Effector CD4-positive, alpha-beta T cell (primary cell): Measurements from ENCODE around the gene FOXE3.

Experiments
- DNase-seq: peaks from one replicate; pipeline ENCODE4 v3.0.0-alpha.2; 2020

Gene FOXE3

DNA sequence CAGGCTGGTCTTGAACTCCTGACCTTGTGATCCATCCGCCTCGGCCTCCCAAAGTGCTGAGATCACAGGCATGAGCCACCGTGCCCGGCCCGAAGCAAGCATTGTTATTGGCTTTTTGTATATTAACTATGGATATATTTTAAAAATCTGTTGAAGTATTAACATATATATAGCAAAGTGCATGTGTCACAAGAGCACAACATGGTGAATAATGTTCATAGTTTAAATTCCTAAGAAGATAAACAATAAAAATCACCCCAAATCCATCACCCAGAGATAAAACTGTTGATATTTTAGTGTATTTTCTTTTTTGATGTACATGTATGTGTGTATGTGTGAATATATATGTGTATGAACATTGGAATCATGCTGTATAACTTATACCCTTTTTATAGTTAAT is 9.1 kb upstream of the FOXE3 start:
- DNase-seq, result no peak

DNA sequence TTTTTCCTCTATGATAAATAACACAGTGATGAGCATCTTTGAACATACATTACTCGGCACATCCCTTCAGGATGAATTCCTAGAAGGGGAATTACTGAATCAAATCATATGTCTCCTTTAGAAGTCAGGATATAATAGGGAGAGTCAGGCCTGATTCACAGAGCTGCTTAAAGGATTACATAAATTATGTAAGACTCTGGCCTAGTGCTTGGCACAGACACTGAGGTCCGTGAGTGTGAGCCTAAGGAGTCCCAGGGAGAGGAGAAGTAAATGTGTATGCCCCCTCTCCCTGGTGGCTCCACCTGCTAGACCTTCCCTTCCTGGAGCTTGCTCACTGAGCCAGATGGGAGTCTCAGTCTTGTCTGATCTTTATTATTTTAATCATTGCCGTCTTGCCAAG is 8.6 kb upstream of the FOXE3 start:
- no peak for DNase-seq

DNA sequence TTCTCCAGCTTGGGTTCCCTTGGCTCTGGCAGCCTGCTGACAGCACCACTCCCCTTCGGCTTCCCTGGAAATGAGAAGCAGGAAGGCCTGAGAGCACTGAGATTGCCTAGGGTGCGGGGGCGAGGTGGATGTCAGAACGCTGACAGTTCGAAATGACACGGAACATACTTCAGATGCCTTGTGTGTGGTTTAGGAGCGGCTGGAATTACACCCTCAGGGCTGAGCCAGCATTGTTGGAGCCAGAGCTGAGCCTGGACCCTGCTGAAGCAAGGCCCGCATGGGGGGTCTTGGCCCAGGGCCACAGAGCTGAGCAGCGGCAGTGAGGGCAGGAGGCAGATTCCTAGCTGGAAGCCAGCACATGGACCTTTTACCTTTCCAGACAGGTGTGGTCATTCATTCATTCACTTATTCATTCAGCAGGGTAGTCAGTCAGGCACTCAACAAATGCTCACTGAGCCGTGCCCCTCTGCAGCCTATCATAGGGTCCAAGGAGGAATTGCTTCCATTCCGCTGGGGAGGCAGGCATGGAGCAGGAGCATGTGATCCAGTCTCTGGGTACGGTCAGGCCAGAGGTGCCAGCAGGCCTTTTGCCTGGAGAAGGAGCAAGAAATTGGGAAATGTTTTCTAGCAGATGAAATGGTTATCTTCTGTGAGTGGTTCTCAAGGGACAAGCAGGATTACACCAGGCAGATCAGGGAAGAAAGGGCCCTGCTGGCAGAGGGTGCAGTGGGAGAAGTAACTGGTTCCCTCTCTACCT is 6.6 kb upstream of the FOXE3 start:
- DNase-seq, result no peak

DNA sequence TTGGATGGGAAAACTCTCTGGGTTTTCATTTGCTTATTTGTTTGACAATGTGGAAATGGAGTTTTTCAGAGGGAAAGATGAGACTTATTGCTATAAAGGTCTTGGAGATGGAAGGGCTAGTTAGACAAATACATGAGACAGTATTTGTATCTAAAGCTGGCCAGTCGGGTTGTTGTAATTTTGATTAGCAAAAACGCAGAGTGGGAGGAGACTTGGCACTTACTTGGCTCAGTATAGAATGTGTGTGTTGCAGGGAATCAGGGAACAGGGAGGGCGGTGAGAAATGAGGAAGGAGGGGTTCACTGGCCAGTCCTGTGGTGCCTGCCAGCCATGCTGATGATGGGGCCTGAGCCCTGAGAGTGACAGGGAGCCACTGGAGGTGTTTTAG is 6.0 kb upstream of the FOXE3 start:
- no peak for DNase-seq

DNA sequence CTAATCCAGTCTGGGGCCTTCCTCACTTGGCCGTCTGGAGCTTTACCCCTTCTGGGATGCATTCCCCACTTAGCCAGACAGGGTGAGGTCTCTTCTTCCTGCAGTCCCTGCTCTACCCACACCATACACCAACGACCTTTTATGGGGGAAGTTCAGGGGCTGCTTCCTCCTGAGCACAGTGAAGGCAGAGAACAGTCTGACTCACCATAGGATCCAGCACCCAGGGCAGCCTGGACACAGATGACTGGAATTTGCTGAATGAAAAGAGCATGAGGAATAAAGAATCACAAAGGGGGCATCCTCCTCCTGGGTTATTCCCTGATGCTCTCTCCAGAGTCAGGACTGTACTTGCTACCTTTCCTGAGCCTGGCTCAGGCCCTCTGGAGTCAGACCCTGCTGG is 4.6 kb upstream of the FOXE3 start:
- no peak for DNase-seq

DNA sequence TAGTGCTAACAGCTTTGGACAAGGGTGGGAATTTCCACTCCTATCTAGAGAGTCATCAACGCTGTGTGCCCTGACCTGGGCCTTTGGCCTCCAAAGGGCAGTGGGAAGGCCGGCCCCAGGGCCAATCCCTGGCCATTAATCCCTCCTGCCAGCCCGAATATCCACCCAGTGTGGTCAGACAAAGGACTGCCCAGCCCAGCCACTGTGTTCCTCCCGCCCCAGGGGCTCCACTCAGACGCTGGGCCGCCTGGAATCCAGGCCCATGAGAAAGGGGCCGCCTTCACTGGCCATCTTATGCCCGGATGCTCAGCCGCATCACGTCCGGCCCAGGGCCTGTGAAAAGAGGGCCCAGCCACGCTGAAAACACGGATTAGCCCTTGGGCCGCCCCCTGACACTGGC is 3.6 kb upstream of the FOXE3 start:
- no peak for DNase-seq

DNA sequence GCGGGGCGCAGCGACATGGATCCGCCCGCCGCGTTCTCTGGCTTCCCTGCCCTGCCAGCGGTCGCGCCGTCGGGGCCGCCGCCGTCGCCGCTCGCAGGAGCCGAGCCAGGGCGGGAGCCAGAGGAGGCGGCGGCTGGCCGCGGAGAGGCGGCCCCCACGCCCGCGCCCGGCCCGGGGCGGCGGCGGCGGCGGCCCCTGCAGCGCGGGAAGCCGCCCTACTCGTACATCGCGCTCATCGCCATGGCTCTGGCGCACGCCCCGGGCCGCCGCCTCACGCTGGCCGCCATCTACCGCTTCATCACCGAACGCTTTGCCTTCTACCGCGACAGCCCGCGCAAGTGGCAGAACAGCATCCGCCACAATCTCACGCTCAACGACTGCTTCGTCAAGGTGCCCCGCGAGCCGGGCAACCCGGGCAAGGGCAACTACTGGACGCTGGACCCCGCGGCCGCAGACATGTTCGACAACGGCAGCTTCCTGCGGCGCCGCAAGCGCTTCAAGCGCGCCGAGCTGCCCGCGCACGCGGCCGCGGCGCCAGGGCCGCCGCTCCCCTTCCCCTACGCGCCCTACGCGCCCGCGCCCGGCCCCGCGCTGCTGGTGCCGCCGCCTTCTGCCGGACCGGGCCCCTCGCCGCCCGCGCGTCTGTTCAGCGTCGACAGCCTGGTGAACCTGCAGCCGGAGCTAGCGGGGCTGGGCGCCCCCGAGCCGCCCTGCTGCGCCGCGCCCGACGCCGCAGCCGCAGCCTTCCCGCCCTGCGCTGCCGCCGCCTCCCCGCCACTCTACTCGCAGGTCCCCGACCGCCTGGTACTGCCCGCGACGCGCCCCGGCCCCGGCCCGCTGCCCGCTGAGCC is 459 bp downstream of the FOXE3 start:
- DNase-seq, result no peak

DNA sequence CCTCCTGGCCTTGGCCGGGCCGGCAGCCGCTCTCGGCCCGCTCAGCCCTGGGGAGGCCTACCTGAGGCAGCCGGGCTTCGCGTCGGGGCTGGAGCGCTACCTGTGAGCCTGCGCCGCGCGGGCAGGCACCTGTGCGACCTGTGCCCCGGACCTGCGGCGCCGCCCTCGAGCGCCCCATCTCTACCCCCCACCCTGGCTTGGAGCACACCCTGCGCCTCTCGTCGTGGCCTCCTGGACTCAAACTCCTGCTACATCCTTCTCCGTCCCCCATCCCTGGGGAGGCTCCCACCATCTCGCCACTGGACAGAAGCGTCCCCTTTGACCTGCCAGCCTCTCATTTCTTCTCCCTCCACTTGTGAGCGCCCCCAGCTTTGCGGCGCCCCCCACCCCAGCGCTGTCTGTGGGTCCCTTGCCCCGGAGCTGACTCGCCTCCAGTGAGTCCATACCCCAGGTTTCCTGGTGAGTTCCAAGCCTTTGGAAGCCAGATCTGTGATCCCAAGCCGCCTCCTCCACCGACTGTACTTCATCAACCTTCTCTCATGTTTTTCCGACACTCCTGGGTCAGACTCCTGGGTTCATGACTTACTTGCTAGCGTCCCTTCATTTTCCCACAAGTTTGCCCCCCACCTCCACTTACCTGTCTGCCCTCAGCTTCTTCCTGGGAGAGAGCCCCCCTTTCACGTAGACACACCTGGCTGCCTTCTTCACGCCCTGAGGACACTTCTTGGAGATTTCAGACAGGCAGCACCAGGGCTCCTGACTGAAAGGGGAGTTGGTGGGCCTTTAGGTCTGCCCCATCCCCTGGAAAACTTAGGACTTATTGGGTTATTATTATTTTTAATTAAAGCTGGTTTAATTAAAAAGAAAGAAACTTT is 1.3 kb downstream of the FOXE3 start:
- no peak for DNase-seq

DNA sequence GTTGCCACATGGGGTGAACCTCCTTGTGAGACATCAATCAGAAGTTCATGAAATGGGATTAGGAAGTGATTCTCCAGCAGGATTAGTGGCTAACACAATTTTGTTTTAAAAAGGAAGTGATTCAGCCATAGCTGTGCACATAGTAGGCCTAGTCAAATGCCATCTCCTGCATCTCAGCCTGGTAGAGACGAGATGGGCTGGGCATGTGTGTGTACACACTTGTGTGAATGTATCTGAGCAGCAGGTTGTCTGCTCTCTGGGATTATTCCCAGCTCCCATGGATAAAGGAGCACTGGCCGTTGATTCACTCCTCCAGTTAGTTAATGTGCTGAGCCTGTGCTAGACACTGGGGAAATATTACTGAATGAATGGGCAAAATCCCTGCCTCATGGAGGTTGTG is 2.0 kb downstream of the FOXE3 start:
- DNase-seq, result no peak

DNA sequence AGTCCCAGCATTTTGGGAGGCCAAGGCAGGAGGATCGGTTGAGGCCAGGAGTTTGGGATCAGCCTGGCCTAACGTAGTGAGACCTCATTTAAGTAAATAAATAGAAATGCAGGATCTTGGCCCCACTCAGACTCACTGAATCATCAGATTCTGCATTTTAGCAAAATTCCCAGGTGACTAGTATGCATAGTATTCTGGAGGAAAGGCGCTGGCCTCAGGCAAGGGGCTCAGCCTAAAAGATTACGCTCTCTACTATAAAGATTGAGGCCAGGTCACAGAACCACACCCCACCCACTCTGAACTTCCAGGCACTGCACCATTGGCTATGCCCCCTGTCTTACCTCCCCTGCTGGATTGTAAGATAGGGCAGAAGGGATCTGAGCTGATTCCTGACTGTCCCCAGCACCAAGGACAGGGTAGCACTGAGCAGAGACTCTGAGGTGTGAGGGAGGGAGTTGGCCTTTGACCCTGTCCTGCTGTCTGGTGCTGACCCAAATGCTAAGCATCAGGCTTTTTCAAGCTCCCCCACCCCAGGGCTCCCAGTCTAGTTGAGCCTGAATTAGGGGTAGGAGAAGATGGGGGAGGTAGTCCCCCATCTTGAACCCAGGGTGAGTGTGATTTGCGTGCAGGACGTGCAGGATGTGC is 2.7 kb downstream of the FOXE3 start:
- DNase-seq, result no peak

DNA sequence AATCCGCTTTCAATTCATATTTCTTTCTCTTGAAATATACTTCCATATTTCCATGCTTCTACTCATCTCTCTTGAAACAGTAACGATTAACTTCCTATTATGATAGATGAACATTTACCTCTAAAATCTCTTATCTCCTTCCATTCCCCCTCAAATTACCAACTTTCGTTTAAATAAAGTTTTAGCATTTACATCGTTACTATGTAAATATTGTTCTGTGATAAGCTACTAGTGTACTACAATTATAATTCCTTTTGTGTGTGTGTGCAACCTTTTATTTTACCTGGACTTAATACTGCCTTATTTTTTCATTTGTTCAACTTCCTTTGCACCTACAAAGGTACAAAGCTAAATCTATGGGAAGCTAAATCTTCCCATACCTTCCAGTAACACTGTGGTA is 4.5 kb downstream of the FOXE3 start:
- no peak for DNase-seq

DNA sequence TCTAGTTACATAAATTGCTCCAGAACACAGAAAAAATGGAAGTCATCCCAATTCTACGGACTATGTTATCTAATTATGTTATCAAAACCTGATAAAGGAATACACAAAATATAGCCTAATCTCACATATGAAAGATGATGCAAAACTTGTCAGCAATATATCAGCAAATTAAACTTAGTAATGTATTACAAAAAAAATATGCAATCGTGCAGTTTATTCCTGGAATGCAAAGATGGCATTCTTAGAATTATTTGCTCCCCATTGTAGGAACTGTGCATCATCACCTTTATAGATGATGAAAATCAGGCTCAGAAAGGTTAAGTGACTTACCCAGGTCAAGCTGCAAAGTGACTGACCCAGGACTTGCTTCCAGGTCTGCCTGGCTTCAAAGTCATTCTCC is 7.8 kb downstream of the FOXE3 start:
- no peak for DNase-seq

DNA sequence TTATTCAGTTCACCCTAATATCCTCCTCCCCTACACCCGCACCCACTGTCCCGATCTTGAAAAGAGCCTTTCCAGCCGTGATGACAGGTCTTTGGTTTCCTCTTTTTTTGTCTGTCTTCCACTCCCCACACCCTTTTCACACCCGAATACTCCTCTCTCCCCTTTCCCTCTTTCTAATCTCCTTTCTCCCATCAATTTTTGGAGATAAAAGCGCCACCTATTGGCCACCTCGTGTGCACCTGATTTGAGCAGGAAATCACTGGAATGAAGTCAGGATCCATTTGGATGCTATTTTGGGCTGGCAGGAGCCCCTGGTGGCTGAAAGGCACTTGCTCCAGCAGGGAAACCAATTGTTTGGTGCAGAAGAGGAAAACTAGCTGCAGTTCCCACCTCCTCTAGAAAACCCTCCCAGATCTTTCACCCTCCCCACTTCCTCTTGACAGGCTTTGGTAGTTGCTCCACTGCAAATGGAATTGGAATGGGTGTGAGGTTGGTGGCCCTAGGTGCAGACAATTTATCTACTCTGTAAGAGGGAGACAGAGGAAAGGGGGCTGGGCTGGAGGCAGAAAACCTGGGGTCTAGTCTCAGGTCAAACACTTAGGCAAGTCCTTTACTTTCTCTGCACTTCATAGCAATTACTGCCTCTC is 8.4 kb downstream of the FOXE3 start:
- DNase-seq, result no peak

DNA sequence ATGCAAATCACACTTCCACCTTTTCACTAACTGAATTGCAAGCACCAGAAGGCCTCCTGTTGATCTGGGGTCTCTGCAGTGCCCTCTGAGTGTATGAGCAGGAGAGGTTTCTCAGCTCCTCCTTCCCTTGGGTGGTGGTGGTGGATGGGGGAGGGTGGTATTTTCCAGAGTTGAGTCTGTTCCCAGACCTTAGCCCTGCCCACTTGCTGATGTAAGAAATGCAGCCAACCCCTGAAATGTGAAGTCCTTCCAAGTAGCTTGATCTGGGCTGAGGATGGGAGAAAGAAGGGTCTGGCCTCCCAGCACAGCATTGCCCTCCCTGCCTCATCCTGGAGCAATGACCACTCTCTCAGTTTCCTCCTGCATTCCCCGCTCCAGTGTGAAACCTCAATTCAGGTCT is 15.4 kb downstream of the FOXE3 start:
- DNase-seq, result no peak

DNA sequence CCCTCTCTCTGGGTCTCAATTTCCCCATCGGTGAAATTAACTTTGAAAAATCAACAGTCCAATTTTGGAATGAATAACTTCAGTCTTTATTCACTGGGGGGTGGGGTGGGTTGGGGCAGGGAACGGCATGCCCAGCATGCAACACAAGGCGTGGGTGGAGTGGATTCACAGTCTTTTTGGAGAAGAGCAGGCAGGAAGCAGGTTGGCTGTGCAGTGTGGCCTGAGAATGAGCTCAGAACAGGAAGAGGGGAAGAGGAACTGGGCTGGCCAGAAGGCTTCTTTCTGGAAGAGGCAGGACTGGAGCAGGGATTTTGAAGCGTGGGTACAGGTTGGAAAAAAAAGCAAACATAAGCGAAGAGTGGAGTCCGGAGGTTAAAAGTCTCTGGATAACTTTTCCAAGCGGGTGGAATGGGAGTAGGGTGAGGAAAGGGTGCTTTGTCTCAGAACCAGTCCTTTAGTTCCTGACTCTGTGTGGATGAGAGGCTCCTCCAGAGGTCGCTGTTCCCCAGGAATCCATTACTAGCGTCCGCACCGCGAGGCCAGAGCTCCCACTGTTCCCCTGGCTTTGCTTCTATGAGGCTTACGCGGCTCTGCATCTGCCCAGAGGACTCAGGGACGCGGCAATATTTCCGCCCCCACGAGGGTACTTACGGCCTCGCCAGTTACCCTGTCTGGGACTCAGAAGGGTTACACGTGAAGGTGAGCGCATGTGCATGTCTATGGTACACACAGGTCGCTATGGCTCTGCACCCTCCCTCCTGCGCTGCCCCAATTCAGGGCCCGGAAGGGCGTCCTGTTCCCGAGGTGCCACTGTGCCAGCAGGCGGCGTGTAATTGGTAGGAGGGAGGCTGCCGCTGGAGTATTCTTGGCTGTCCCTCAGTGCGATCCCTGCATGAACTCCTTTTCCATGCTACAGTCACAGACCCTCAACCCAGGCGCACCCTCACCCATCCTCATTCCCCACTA is 16.3 kb downstream of the FOXE3 start:
- peak; percentile 46 for DNase-seq

DNA sequence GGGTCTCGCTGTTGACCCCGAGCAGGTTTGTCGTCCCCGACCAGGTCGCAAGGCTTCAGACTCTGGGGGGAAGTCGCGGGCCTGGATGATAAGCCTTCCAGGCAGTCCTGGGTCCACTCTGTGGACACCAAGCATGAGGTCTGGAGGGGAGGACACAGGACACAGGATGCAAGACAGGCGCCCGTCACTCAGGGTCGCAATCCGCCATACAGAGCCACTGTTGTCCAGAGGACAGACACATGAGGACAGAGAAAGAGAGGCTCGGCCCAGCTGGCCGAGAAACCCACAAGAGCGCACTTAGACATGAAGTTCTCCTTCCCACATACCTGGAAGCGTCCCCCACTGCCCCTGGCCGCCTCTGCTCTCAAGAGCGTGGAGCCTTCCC is 16.9 kb downstream of the FOXE3 start:
- DNase-seq, result no peak

DNA sequence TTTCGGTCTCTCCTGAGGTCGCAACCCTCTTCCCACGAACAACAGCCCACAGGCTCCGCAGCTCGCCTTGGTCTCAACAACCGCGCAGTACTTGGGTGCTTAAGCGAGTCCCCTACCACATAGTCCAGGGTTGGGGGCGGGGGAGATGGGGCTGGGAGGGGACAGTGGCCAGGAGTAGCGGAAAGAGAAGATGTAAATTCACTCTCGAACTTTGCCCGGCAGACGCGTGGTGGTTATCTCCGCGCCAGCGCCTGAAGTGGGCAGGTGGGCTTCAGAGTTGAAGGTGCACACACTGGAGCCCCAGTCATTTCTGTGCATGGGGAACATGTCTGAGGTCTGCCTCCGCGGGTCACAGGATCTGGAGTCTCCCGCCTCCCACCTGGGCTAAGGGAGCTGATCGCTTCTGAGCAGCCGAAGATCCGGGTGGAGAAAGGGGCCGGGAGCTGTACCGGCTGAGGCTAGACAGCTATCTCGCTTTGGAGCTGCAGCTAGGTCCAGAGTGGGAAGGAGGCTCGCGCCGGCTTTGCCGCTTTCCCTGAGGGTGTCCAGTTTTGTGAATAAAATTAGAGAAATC is 17.5 kb downstream of the FOXE3 start:
- DNase-seq, result no peak

DNA sequence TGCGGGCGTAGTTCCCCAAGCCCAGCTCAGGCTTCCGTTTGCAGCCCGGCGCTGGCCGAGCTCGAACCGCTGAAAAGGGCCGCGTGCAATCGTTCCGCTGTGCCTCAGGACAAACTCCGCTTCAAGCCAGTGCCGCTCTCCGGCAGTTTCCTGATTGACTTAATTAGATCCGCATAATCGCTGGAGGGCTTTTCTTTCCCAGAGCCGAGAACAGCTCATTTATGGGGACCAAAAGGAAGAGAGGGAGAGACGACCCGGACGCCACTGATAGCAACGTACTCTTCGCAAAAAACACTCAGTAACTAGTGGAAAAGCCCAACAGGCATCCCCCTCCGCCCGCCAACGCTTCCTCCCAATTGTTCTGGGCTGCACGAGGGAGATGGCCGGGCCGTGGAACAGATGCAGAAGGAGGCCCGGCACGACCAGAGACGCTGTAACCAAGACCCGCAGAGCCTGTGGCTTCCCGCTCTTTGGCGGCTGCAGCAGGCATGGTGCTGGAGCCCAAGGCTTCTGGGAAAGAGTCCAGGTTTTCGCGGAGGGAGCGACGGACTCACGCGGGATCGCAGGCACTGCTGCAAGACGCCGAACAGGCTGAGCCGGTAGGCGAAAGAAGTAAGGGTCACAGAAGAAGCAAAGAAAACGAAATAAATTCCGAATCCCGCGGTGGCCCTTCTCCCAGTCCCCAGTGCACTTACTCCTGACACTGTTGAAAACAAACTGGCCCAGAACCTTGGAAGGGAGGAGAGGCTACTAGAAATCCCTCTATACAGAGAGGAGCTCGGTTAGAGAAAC is 18.2 kb downstream of the FOXE3 start:
- DNase-seq, result no peak

DNA sequence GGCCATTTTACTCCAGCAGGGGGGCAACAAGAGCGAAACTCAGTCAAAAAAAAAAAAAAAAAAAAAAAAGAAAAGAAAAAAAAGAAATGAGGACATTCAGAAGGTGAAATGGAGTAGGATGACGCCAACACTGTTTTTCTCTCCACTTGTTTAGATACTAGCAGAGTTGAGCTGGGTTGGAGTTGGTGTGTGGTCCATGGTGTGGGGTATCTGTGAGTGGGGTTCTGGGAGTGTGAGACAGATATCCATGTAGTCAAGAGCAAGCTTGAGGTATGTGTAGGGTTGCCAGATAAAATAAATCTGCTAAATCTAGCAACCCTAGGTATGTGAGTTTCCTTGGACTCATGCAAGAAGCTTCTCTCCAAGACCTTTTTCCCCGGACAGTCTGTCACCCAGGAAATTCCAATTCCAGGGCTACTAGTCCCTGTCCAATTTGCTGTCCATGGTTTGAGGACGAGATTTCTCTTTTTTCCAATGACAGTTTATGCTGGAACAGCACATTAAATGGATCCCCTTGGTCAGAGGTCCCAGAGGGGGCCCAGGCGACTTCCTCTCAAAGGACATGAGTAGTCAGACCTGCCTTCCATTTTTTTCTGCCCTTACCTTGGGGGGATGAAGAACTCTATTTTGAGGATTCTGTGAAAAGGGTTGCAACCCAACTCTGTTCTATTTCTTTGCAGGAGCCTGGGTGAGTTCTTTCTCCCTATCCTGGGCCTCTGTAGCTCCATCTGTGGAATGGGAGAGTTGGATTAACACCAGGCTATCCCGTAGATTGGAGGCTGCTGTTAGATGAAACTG is 19.6 kb downstream of the FOXE3 start:
- no peak for DNase-seq
